Liver (tissue), 3 donors: ENCODE results near the gene TUBGCP2.

Source experiments
- CTCF ChIP-seq: fragments of 150-350 bp; IDR thresholded peaks from 2 replicates; pipeline ENCODE4 v1.5.1; 2017; ENCODE audit warnings: improper control_type of control experiment, low read depth, low read length; ENCODE audit not compliant: missing input control
- EGR1 ChIP-seq, 2 donors: IDR thresholded peaks; 2 replicates each; pipeline ENCODE4 v1.6.1; 2016 to 2018; ENCODE audit warnings: antibody characterized with exemption in 2 of 2, low read depth in 2 of 2
- JUND ChIP-seq, 2 donors: IDR thresholded peaks; 2 replicates each; pipeline ENCODE4 v1.6.1; 2016; ENCODE audit warnings: antibody characterized with exemption in 2 of 2
- REST ChIP-seq: IDR thresholded peaks from 2 replicates; pipeline ENCODE4 v1.6.1; 2016; ENCODE audit warnings: antibody characterized with exemption, mild to moderate bottlenecking
- RXRA ChIP-seq, 2 donors: IDR thresholded peaks; 2 replicates each; pipeline ENCODE4 v1.6.1; 2017 to 2018; ENCODE audit warnings: antibody characterized with exemption in 2 of 2, mild to moderate bottlenecking in 1 of 2
- SP1 ChIP-seq: IDR thresholded peaks from 2 replicates; pipeline ENCODE4 v1.6.1; 2018; ENCODE audit warnings: antibody characterized with exemption, mild to moderate bottlenecking
- TAF1 ChIP-seq: conservative IDR thresholded peaks from 2 replicates; pipeline ENCODE4 v1.6.1; 2016; ENCODE audit warnings: antibody characterized with exemption, mild to moderate bottlenecking
- TF ChIP-seq, protein P1 (sequence below): IDR thresholded peaks from 2 replicates; pipeline ENCODE4 v1.6.1; 2016; ENCODE audit warnings: antibody characterized with exemption
- donor health status: healthy.
- donor health status: healthy.

GRCh38 chr10:133311570-133311969 lies 2.9 kb upstream of the TUBGCP2 start:
- TF ChIP-seq CTCF: no peak
- TF ChIP-seq TAF1: no peak
- TF ChIP-seq SP1: no peak
- TF ChIP-seq REST: no peak
- no peak for TF ChIP-seq RXRA (IDR thresholded peaks at IDR 0.05)
- no peak for TF ChIP-seq EGR1 (IDR thresholded peaks at IDR 0.05; ENCODE audit: low read depth in 2 of 2)
- TF ChIP-seq, protein P1, sequence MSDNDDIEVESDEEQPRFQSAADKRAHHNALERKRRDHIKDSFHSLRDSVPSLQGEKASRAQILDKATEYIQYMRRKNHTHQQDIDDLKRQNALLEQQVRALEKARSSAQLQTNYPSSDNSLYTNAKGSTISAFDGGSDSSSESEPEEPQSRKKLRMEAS: no peak
- TF ChIP-seq JUND (IDR thresholded peaks at IDR 0.05): no peak
